GM19438 (cell line): Measurements from ENCODE around the gene GABRB2.
A peak's percentile ranks its signal among the peaks of the same experiment; 100 is the strongest.

Experiments
- ATAC-seq: cut with Tn5 transposase; IDR thresholded peaks from one replicate; pipeline ENCODE4 v1.9.1; 2021; ENCODE audit warnings: low read depth; ENCODE audit not compliant: unreplicated experiment

The GABRB2 gene

DNA sequence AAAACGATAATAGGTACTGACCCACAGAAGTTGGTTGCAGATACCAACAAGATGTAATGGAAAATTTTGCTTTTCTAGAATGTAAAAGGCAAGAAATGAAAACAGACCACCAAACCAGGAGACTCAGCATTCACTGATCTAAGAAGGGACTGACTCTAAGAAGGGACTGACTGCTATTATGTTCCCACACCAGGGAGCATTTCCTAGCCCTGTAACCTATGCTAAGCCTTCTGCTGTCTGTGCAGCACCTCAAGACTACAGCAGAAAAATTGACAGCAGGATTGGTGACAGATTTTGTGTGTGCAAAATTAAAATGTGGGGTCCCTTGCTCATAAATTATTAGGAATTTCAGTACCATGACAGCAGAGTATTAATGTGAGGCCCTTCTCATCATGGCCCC, 154.8 kb downstream of the GABRB2 start:
- ATAC-seq = no peak

DNA sequence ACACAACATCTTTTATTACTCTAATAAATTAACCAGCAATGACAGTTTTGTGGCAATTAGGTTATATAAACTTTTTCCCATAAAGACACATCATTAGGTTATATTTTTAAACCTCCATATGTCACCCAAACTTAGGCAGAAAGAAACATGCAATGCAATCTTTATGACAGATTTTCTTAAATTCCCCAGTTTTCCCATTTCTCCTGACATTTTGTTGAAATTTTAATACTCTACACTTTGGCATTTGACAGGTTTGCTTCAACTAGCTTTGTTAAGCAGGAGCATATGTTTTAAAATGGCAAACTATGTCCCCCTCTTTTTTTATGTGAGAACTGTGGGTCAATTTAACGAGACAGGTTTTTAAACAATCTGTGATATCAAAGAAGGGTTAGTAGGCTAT, 155.5 kb downstream of the GABRB2 start:
- no peak for ATAC-seq

DNA sequence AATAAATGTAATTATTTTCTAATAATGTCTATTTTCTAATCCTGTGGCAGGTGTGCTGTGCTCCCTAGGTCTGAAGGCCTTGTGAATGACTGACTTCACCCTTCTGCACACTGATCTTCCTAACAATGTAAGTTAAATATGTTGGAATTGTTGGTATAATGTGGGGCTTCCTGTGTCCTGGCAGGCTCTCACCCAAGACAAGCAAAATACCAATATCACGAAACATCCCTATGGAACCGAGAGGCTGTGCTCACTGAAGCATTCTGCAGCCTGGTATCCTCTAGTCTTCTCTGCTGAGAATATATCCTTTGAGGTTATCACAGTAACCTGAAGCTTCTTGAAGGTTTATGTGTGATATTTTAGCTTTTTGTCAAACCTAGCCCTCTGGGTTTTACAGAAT, 159.4 kb downstream of the GABRB2 start:
- ATAC-seq = no peak

DNA sequence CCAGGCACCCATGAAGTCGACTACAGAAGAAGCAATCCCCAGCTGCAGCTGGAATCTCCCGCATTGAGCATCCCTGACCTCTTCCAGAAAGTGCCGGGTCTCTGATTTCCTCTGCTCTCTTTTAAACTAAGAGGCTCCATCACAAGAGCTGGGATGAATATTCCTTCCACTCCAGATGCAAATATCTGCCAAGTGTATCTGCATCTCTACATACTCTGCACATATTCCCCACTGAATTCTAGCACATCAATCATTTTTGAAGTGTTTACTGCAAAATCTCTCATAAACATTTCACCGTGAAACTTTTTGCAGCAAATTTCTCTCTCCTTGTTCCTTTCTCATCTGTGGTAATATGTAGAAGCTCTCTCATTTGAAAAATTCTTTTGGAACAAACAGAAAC, 161.5 kb downstream of the GABRB2 start:
- ATAC-seq = no peak

DNA sequence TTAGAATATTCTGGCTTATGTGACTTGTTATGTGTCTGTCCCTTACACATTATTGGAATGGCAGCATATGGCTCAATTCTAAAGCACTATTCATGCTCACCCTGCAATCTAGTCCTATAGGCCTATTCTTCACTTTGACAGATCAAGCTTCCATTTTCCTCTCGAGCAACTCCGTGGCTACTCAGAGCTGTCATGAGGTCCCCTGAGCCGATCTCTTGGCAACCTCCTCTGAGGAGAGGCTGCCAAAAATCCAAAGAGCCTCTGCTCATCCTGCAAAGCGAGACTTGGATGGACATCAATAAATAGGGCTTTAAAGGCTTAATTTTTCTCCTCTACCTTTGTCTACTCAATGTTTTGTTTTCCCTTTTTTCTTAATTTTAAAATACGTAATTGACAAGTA, 163.8 kb downstream of the GABRB2 start:
- ATAC-seq = no peak

DNA sequence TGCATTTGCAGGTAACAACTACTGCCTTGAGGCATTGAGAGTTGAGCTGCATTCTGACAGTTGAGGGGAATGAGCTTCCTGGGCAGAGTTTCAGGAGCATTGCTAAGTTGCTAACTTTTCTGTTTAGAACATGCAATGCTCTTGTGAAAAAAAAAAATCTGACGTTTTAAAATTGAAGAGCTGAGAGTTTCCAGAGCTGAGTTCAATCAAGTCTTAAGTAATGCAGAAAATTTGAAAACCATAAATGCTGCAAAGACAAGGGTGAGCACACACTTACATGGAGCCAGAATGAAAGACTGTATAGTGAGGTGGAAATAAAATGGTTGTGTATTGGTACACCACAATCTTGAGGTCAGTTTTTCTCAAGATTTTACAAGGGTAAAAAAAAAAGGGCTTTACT, 166.0 kb downstream of the GABRB2 start:
- ATAC-seq = no peak

DNA sequence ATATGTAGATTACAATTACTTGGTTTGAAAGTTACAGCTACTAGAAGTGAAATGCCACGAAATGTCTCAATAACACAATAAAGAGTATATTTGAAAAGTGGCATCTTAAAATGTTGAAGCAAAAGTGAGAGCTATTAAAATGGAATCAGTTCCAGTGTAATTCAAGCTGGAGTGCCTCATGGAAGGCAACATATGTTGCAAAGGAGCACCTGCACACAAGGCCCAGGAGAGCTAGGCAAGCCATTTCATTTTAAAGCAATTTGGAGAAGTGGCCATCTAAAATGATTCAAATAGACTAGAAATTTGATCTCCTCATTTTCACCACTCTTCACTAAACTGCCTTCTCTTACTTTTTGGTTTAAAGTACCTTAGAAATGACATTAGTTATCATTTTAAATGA, 167.8 kb downstream of the GABRB2 start:
- ATAC-seq = no peak

DNA sequence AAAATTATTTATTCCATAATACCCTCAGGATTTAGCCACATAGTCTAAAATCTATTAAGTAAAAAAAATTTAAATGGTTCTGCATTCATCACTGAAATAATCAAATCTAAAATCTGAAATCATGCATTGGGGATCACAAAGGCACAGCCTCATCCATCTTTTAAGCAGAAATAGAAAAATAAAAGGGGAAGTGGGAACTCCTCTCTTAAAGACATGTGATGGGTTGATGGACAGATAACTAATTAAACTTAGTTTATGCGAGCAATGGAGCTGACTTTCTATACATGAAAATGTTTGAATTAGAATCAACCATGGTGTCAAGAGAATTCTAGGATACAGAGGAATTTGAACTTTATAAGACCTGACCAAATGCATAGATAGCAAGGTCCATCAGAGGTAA, 170.5 kb downstream of the GABRB2 start:
- no peak for ATAC-seq

DNA sequence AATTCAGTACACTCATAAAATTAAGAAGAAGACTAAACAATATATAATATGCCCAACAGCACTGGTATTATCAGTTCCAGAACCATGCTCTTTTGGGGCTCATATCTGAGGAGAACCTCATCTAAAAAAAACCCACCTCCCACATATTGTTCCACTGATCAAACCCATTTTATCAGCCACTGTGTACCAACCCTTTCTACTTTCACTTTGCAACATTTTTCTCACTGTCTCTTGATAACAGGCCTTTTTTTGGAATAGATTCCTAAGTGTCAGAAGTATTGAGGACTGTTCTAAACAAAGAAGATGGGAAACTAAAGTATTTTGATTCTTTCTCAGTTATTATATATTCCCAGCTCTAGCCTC, 173.2 kb downstream of the GABRB2 start:
- ATAC-seq = no peak

DNA sequence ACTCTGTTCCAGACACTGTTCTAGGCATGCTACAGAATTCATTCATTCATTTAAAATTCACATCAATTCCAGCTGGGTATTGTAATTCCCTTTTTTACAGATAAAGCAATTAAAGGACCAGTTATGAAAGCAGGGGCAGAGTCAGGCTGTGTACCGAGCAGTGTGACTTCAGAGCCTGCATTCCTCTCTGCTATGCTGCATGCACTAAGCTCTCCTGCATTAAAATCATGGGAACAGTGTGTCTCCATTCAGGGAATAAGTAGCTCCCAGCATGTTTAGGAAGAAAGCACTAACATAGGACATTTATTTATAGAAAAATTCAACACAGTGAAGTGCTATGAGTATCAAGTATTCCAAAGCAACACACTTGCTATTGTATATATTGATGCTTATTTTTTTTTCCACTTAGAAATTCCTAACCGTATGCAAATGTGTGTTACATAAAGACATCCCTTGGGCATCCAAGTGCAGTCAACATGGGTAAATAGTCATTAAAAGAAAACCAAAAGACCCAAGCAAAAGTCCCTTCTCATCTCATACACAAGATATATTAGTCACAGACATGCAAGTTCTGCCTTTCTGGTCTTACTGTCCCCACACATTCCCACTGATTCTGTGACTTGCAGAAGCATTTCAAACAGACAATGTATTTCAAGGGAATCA, 173.7 kb downstream of the GABRB2 start:
- no peak for ATAC-seq

DNA sequence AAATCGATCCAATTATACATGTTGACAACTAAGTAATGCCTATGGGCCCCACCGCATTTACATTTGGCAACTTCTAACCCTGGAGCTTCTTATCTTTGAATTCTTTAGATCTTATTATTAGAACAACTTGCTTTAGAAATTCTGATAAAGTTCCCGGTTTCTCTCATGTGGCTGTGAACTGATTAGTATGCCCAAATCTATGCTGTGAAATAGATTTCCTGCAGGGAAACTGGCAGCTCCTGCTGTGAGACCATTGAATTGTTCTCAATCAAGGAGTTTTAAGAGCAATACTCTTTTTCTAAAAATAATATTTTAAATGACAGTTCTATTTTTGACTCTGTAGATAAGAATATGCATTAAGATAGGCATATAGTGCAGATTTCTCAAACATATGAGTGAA, 177.5 kb downstream of the GABRB2 start:
- no peak for ATAC-seq

DNA sequence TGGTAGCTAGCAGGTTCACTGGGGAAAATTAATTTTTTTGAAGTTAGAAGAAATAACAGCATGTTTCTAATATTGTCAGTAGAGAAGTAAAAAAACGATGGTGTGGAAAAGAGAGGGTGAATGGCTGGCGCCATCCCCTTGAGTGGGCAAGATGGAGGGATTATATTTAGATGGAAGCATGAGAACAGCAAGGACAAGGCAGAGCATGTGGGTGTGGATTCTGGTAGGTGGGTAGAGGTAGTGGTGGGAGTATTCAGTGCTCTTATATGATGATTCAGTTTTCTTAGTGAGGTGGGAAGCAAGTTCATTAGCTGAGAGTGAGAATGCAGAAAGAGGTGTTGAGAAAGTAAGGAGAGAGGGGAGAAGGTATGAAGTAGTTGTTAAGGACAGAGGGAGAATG, 188.1 kb downstream of the GABRB2 start:
- no peak for ATAC-seq

DNA sequence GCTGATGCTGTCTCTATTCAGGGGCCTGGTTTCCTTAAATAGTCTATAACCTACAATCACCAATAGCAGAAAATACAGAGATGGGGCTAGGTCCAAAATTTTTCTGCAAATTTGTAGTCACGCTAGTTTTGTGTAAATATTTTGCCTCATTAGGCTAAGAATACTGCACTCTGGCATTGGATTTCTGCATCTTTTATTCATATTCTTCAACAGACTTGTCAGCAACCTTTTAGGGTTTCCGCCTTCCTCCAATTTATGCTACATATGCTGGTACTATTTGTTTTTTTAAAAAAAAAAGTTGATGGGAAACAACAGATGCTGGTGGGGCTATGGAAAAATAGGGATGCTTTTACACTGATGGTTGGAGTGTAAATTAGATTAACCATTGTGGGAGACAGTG, 202.3 kb downstream of the GABRB2 start:
- ATAC-seq = no peak

DNA sequence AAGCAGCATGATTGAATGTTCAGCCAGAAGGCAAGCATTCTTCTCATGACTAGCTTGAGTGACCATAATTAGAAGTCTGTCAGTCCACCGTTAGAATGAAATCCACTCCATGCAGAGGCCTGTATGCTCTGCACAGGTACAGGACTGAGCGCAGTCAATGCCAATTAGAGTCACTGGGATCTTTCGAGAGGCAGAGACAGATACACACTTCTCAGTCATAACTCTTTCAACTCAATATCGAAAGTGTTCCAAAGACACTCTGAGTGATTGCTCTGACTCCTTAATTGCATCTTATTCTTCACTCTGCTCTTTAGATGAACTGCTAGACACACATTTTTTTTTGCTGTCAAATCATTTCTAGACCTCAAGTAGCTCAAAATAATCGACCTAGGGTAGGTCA, 203.6 kb downstream of the GABRB2 start:
- no peak for ATAC-seq

DNA sequence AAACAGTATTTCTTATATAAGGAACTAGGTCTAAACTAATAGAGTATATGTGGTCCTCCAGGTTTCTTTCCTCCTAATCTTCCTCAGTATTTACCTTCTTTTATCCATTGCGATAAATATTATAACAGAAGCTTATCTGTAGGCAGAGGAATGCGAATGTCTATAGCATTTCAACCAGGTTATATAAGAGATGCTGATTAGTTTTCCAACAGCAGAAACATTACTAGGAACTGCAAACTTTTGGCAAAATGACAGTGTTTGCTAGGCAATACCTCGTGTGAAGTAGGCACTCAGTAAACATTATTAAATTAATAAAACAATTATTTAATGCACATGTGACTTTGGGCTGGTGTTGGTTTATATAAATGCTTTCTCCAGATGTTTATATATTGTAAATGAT, 206.5 kb downstream of the GABRB2 start:
- no peak for ATAC-seq

DNA sequence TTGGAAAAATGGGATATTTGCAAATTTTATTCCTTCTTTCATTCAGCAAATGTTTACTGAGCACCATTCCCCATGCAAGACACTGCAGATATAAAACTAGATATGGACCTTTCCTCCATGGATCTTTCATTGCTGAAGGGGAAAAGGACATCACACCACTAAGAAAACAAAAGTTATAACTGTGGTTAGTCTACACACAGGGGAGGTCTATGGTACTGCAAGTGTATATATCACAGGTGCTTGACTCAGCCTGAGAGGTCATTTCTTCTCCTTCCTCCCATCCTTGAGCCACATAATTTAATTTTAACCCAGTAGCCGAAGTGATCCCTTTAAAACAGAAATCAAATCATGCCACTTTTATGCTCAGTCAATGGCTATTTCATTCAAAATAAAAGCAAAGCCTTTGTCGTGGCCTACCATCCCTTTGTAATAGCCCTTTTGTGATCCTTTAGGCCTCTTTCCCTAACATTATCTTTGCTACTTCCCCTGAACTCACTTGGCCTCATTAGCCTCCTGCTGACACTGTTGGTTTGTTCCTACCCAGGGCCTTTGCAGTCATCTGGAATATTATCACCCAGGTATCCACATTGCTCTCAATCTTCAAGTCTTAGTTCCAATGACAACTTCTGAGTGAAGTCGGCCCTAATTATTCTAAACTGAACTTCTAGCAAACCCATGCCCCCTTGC, 213.2 kb downstream of the GABRB2 start:
- ATAC-seq = no peak

DNA sequence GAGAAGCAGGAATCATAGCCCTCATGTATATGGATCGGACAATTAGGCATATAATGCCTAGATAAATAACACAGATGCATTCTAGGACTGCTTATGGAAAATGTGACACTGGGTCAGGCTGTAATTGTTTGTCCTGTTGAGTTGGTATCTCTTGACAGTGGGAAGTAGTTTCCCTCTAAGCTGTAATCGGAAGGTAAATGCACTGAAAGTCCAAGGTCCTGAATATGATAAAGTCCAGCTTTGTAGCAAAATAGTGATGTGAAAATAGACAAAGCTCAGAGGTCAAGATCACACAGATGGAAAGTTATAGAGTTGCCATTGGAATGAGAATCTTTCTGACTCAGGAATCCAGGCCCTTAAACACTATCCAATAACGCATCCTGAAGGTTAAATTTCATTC, 214.2 kb downstream of the GABRB2 start:
- no peak for ATAC-seq

DNA sequence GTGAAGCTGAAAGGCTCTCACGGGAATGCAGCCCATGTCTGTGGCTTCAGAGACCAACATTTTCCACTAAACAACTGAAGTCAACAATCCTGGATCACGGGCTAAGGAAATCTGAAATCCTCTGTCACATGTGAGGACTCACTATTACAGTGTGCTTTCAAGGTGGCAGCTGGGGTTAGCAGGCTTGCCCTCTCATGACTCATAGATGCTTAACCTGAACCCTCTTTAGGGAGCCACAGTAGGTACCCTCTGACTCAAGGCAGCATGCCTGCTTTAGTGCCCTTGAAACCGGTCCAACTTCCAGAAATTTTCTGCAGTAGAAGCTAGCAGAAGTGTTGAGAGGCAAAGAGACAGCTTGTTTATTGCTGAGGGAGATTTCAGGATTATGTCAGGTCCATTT, 232.5 kb downstream of the GABRB2 start:
- no peak for ATAC-seq

DNA sequence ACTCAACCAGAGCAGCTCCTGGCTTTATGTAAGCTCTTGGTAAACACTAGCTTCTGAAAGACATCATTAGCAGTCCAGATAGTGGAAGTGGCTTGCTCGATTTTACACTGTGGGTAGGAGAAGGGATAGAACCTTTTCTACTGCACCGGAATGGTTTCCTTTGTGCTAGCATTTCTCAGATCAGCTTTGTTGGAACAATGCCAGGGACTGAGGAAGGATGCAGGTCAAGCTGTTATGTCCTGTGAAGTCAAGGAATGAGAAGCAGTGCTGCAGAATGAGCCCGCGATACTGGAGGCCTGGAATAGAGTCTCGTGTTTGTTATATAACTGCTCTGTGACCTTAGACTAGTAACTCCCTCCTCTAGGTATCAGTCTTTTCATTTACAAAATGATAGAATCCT, 233.6 kb downstream of the GABRB2 start:
- no peak for ATAC-seq

DNA sequence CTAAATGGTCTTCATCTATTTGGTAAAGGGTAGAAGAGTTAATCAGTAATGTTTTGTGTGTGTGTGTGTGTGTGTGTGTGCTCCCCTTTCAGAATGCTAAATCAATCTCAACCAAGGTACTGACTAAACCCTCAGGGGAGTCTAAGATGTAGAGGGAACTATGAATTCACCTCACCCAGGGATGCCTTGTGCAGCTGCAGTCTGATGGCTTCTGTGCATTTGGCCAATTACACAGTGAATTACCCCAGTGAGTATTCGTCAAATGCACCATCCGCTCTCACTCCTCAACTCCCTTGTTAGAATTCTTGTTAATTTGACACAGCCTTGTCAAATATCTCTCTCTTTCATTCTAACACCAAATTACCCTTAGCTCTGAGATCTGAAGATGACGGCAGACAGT, 234.6 kb downstream of the GABRB2 start:
- ATAC-seq = peak; percentile 48

DNA sequence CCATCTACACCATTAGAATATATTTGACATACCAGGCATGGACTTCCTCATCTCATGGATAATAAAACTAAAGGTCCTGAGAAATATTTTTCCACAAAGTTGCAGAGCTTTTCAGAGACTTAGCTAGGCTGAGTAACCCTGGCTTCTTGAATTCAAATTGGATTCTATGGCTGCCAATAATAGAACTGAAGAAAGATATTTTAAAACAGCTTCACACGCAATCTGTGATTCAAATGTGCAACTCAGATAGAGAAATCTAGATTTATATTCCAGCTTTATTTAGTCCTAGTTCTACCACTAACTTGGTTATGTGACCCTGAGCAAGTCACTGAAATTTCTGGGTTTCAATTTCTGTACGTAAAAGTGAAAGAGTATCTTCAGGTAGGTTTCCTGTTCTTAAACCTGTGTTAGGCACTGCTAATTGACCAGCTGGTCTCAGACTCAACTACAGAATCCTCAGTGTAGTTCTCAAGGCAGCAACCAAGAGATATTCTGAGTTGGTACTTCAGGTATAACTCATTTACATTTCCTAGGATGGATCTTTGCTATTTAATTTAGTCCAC, 235.3 kb downstream of the GABRB2 start:
- ATAC-seq = peak; percentile 93

DNA sequence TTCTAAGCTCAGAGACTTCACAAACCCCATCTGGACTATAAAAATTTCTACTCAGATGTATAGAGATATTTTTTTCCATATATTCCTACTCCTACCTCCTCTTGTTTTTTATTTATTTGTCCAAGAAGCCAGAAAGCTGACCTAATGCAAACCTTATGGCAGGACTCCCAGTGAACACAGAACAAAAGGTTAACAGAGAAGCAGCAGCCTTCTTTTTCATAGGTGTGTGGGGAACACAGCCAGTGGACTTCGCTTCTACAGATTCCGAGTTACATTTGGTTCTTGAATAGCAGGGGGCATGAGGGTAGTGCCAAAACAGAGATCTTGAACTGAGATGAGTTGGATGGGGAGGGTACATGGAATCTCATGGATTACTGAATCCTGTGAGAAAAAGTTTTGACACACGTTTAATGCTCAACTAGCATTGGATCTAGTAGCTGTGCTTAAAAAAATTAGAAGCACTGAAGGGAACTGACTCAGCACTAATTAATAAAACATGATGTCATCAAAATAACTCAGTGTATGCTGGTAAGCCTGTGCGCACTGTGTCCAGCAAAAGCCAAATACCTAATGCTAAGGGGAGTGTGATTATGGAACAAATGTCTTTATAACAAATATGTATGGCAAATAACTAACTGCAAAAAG, 240.1 kb downstream of the GABRB2 start:
- ATAC-seq = no peak
